C4-2B (cell line): ENCODE measurements around the gene MID1.

Experiments used
- ZFX ChIP-seq: fragments of 450-650 bp; IDR thresholded peaks from 2 replicates; pipeline ENCODE4 v1.6.1; 2017
- TF ChIP-seq, protein P1 (sequence below): fragments of 450-650 bp; conservative IDR thresholded peaks from 2 replicates; pipeline ENCODE4 v1.5.1; 2017; ENCODE audit warnings: mild to moderate bottlenecking

DNA sequence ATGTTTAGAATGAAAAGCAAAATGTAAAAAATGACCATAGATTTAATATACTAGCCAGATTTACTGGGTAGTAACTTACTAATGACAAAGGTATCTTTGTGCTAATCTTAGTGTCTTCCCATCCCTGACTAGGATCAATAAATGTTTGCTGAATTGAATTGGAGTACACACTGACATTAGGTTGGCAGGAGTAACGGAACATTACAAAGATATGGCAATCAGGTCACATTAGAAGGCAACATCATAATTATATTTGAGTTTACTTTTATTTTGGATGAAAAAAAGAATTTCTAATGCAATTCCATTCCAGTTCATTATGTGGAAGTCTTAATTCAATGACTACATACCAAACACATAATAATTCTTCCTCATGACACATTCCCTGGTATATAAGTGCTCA lies 77.8 kb downstream of the MID1 start:
- TF ChIP-seq, protein P1, sequence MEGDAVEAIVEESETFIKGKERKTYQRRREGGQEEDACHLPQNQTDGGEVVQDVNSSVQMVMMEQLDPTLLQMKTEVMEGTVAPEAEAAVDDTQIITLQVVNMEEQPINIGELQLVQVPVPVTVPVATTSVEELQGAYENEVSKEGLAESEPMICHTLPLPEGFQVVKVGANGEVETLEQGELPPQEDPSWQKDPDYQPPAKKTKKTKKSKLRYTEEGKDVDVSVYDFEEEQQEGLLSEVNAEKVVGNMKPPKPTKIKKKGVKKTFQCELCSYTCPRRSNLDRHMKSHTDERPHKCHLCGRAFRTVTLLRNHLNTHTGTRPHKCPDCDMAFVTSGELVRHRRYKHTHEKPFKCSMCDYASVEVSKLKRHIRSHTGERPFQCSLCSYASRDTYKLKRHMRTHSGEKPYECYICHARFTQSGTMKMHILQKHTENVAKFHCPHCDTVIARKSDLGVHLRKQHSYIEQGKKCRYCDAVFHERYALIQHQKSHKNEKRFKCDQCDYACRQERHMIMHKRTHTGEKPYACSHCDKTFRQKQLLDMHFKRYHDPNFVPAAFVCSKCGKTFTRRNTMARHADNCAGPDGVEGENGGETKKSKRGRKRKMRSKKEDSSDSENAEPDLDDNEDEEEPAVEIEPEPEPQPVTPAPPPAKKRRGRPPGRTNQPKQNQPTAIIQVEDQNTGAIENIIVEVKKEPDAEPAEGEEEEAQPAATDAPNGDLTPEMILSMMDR = no peak
- no peak for TF ChIP-seq ZFX
